HEK293T (cell line): ENCODE results near the gene KCNB1.
"Not testable (repeated sequence)": the region's sequence is repeated elsewhere in the genome, so short reads cannot be mapped to it uniquely, and the experiment has no call there.

Source experiments
- CTCF ChIA-PET: fragments of 350-600 bp; formaldehyde crosslinking; extraction: SDS; loops from one replicate; lab custom pipeline; 2021; ENCODE audit warnings: antibody characterized with exemption, inconsistent platforms; lab: Yijun Ruan, JAX
- POLR2A ChIA-PET: fragments of 350-600 bp; formaldehyde crosslinking; extraction: SDS; loops from one replicate; lab custom pipeline; 2020; ENCODE audit warnings: antibody characterized with exemption, inconsistent platforms; lab: Yijun Ruan, JAX
- DNase-seq: peaks from one replicate; pipeline ENCODE4 v3.0.0; 2012; ENCODE audit warnings: mixed read lengths; ENCODE audit errors: extremely low spot score
- ARNT ChIP-seq: fragments of 450-650 bp; IDR thresholded peaks from 2 replicates; pipeline ENCODE4 v1.6.1; 2017; ENCODE audit warnings: mild to moderate bottlenecking
- BHLHE40 ChIP-seq: fragments of 450-650 bp; IDR thresholded peaks from 2 replicates; pipeline ENCODE4 v1.6.1; 2016; ENCODE audit warnings: mild to moderate bottlenecking, moderate library complexity, borderline replicate concordance
- CTBP1 ChIP-seq: fragments of 450-650 bp; IDR thresholded peaks from 2 replicates; pipeline ENCODE4 v1.6.1; 2016; ENCODE audit warnings: borderline replicate concordance
- ELF4 ChIP-seq: fragments of 450-650 bp; IDR thresholded peaks from 2 replicates; pipeline ENCODE4 v1.6.1; 2017; ENCODE audit warnings: antibody characterized with exemption
- FOXA1 ChIP-seq: fragments of 450-650 bp; IDR thresholded peaks from 2 replicates; pipeline ENCODE4 v1.6.1; 2016; ENCODE audit warnings: mild to moderate bottlenecking
- FOXK2 ChIP-seq: fragments of 450-650 bp; IDR thresholded peaks from 2 replicates; pipeline ENCODE4 v1.6.1; 2016; ENCODE audit warnings: mild to moderate bottlenecking
- FOXM1 ChIP-seq: fragments of 450-650 bp; IDR thresholded peaks from 2 replicates; pipeline ENCODE4 v1.6.1; 2017; ENCODE audit warnings: mild to moderate bottlenecking, borderline replicate concordance
- HDGF ChIP-seq: fragments of 450-650 bp; IDR thresholded peaks from 2 replicates; pipeline ENCODE4 v1.6.1; 2017; ENCODE audit warnings: antibody characterized with exemption, borderline replicate concordance
- L3MBTL2 ChIP-seq: fragments of 450-650 bp; conservative IDR thresholded peaks from 2 replicates; pipeline ENCODE4 v1.6.1; 2016; ENCODE audit warnings: mild to moderate bottlenecking
- LEF1 ChIP-seq: fragments of 450-650 bp; IDR thresholded peaks from 2 replicates; pipeline ENCODE4 v1.6.1; 2017; ENCODE audit warnings: mild to moderate bottlenecking, borderline replicate concordance
- NFRKB ChIP-seq: fragments of 450-650 bp; IDR thresholded peaks from 2 replicates; pipeline ENCODE4 v1.6.1; 2016; ENCODE audit warnings: mild to moderate bottlenecking, moderate library complexity
- SP1 ChIP-seq: fragments of 450-650 bp; IDR thresholded peaks from 2 replicates; pipeline ENCODE4 v1.6.1; 2017
- SUZ12 ChIP-seq: fragments of 450-650 bp; IDR thresholded peaks from 2 replicates; pipeline ENCODE4 v1.6.1; 2016; ENCODE audit warnings: mild to moderate bottlenecking
- TARDBP ChIP-seq: fragments of 450-650 bp; IDR thresholded peaks from 2 replicates; pipeline ENCODE4 v1.6.1; 2016
- ZNF384 ChIP-seq: fragments of 450-650 bp; IDR thresholded peaks from 2 replicates; pipeline ENCODE4 v1.6.1; 2016
- TF ChIP-seq, protein P1 (sequence below): fragments of 450-650 bp; IDR thresholded peaks from 2 replicates; pipeline ENCODE4 v1.6.1; 2016

Gene KCNB1

DNA sequence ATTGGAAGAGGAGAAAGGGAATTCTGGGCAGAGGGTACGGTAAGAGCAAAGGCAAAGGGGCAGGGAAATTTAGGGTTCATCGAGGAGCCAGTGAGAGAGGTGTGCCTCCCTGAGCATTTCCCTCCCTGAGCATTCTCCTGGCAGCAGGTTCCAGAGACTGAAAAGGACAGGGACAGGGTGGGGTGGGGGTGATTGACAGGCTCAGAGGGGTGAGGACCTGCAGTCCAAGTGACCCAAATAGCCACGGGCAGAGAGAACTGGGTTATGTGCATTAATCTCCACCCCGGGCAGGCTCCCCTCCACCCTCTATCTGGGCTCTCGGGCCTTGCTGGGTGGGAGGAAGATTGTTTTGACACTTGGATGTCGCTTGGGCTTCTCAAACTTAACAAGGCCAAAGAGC lies 69.5 kb downstream of the KCNB1 start:
- POLR2A ChIA-PET = no interaction called here
- no peak for TF ChIP-seq SP1
- TF ChIP-seq ARNT = no peak
- TF ChIP-seq L3MBTL2 = no peak
- no peak for TF ChIP-seq FOXK2
- CTCF ChIA-PET = no interaction called here
- no peak for DNase-seq

GRCh38 chr20:49412254-49412653 lies 70.2 kb downstream of the KCNB1 start:
- ChIA-PET POLR2A (no interaction called here), CTCF (no interaction called here)
- TF ChIP-seq FOXK2 = no peak
- TF ChIP-seq LEF1 = no peak
- no peak for TF ChIP-seq TARDBP
- no peak for TF ChIP-seq ELF4
- DNase-seq = no peak

- TF ChIP-seq, protein P1, sequence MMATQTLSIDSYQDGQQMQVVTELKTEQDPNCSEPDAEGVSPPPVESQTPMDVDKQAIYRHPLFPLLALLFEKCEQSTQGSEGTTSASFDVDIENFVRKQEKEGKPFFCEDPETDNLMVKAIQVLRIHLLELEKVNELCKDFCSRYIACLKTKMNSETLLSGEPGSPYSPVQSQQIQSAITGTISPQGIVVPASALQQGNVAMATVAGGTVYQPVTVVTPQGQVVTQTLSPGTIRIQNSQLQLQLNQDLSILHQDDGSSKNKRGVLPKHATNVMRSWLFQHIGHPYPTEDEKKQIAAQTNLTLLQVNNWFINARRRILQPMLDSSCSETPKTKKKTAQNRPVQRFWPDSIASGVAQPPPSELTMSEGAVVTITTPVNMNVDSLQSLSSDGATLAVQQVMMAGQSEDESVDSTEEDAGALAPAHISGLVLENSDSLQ = no peak
- TF ChIP-seq TARDBP (no peak), L3MBTL2 (no peak), CTBP1 (no peak), HDGF (no peak), BHLHE40 (no peak), FOXM1 (no peak), FOXK2 (no peak), NFRKB (no peak)
- CTCF ChIA-PET = interaction anchor here (1.0 kb wide), 1 partner anchor 25 kb away, joined by 3 read pairs; no protein-coding TSS in a partner anchor
- POLR2A ChIA-PET = no interaction called here
Observed at GRCh38 chr20:49411221-49411925, 71.1 kb downstream of the KCNB1 start.

GRCh38 chr20:49409975-49410621 lies 72.4 kb downstream of the KCNB1 start:
- DNase-seq, CTCF ChIA-PET, POLR2A ChIA-PET: not testable (repeated sequence)

More at GRCh38 chr20:49411221-49411925, 71.1 kb downstream of the KCNB1 start:
- DNase-seq = no peak

- no peak for DNase-seq
- ChIA-PET POLR2A (no interaction called here), CTCF (no interaction called here)
- TF ChIP-seq ZNF384 (no peak), L3MBTL2 (no peak), BHLHE40 (no peak), HDGF (no peak), SUZ12 (no peak), ELF4 (no peak), ARNT (no peak), SP1 (no peak), LEF1 (no peak), TARDBP (no peak), FOXK2 (no peak), CTBP1 (no peak), FOXA1 (no peak), NFRKB (no peak), FOXM1 (no peak)
- TF ChIP-seq, protein P1 = no peak
Observed at GRCh38 chr20:49409302-49409974, 73.0 kb downstream of the KCNB1 start.

DNA sequence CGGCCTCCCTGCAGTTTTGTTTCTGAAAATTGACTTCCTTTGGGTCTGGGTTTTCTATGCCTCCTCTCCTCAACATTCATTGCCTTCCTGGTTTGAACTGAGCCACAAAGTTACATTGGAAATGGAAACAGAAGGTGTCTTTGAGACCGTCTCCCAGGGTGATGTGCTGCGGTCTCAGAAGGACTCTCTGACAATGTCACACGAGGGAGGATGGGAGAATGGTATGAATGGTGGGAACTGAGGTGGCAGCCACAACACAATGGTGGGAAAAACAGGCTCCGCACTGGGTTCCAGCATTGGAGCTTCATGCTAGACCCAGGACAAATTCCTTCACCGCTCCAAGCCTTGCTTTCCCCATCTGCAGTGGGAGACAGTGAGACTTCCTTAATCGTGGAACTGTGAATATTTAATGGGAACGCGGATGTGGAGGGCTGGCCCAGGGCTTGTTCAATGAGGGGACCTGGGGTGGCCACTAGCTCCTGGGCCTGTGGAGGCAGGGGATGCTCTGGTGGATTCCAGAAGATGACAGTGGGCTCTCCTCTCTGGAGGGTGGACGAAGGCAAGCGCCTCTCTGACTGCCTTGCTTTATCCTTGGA lies 73.9 kb downstream of the KCNB1 start:
- CTCF ChIA-PET = no interaction called here

DNA sequence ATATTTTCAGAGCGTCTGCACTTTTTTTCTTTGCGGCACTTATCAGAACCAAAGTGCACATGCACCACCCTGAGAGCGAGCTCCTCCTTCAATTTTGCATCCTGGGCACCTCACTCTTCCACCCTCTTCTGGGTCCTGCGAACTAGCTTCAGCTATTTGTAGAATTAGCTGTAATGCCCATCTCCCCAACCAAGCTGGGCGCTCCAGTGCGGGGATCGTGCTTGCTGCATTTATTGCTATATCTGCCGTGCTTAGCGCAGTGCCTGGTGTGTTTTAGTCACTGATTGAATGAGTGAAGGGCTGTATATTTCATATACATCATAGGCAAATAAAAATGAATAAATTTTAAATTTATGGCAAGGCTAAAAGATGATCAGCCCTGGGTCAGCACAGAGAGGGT lies 75.8 kb downstream of the KCNB1 start:
- no peak for TF ChIP-seq LEF1
- POLR2A ChIA-PET = no interaction called here
- CTCF ChIA-PET = interaction anchor here (0.9 kb wide), 1 partner anchor 21 kb away, joined by 3 read pairs; no protein-coding TSS in a partner anchor
- no peak for DNase-seq

More for the DNA sequence above, 73.9 kb downstream of the KCNB1 start:
- TF ChIP-seq NFRKB (no peak), L3MBTL2 (no peak), FOXK2 (no peak), SUZ12 (no peak), FOXA1 (no peak), FOXM1 (no peak), HDGF (no peak), ELF4 (no peak), TARDBP (no peak), CTBP1 (no peak)
- no peak for DNase-seq
- POLR2A ChIA-PET = no interaction called here
